Measurements from ENCODE around the gene OSBPL1A.

GRCh38 chr18:24370120-24370519 is 27.5 kb downstream of the OSBPL1A start:
- TF ChIP-seq GATA2 (CRISPR knock-in tag; IDR thresholded peaks at IDR 0.05) (no peak), JUND (IDR thresholded peaks at IDR 0.05) (no peak), EZH2phosphoT487 (IDR thresholded peaks at IDR 0.05; ENCODE audit: borderline replicate concordance, low read depth) (no peak), TAF1 (IDR thresholded peaks at IDR 0.05; ENCODE audit: borderline replicate concordance, low read depth, low read length) (no peak), REST (IDR thresholded peaks at IDR 0.05; ENCODE audit: low read depth, low read length) (no peak), CTCF (IDR thresholded peaks at IDR 0.05) (no peak), RCOR1 (IDR thresholded peaks at IDR 0.05; ENCODE audit: low read length) (no peak), EP300 (IDR thresholded peaks at IDR 0.05; ENCODE audit: borderline replicate concordance in 1 of 2, low read depth in 1 of 2, low read length in 1 of 2) (no peak), YY1 (IDR thresholded peaks at IDR 0.05; ENCODE audit: low read depth) (no peak), RFX5 (IDR thresholded peaks at IDR 0.05; ENCODE audit: low read length) (no peak), FOXJ3 (CRISPR knock-in tag; IDR thresholded peaks at IDR 0.05) (no peak), POLR2AphosphoS5 (IDR thresholded peaks at IDR 0.05; ENCODE audit: low read depth, low read length) (no peak)

Measured in SK-N-SH (cell line).